ENCODE results near the gene PTPN3.
"Not testable (repeated sequence)": the region's sequence is repeated elsewhere in the genome, so short reads cannot be mapped to it uniquely, and the experiment has no call there.

Gene PTPN3

DNA sequence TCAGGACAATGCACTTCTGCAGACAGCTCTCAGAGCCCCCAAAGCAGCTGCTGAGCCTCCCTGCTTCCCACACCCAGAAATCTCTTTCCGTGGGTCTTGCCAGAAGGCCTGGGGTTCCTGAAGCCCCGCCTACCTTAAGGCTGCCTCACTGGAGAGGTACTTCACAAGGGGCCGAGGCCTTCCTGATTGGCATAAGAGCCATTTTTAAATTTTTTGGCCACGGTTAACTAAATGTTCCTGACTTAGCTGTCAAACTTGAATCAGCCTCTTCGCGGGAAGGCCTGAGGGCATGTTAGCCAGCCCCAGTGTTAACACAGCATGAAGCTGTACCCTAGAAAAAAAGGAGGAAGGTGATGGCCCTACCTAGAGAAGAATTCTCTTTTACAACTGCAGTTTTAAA, 156.5 kb downstream of the PTPN3 start:
- no peak for DNase-seq (ENCODE audit: low spot score)

- DNase-seq (ENCODE audit: low spot score): not testable (repeated sequence)
Measured at GRCh38 chr9:109340979-109341378, 157.1 kb downstream of the PTPN3 start.

DNA sequence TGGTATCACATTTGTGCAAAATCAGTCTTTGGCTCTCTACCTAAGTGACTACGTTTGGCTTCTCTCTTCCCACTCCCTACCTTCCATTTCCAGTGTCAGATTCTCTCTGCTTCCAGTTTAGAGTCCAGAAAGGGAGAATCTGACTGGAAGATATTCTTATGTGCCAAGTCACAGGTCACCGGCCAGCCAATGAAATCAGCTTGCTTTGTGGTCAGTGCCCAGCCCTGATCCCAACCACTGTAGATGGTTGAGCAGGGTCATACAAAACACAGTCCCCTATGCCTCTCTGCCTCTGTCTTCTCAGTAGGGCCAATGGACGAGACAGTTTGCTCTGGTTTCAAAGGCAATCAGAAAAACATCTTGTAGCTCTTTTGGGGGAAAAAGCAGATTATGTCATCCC, 161.7 kb downstream of the PTPN3 start:
- no peak for DNase-seq (ENCODE audit: low spot score)

- DNase-seq (ENCODE audit: low spot score): no peak
Measured at GRCh38 chr9:109335929-109336328, 162.2 kb downstream of the PTPN3 start.

DNA sequence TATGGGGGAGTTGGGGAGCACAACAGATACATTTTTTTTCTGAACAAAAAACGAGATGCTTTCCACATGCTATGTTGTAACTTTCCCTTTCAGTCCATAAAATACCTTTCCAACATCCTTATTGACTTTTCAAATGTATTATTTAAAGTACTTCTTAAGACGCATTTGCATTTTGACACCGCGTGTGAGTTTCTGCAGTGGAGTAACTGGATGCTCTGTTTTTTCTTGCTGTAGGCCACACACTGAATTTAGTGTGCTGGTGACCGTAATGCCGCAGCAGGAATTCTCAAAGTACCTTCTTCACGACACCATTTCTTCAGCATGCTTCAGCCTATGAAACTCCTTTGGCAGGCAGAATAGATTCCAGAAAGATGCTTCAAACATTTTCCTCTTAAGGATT, 163.0 kb downstream of the PTPN3 start:
- DNase-seq (ENCODE audit: low spot score): no peak

GRCh38 chr9:109331353-109331752, 166.8 kb downstream of the PTPN3 start:
- DNase-seq (ENCODE audit: low spot score): no peak

DNA sequence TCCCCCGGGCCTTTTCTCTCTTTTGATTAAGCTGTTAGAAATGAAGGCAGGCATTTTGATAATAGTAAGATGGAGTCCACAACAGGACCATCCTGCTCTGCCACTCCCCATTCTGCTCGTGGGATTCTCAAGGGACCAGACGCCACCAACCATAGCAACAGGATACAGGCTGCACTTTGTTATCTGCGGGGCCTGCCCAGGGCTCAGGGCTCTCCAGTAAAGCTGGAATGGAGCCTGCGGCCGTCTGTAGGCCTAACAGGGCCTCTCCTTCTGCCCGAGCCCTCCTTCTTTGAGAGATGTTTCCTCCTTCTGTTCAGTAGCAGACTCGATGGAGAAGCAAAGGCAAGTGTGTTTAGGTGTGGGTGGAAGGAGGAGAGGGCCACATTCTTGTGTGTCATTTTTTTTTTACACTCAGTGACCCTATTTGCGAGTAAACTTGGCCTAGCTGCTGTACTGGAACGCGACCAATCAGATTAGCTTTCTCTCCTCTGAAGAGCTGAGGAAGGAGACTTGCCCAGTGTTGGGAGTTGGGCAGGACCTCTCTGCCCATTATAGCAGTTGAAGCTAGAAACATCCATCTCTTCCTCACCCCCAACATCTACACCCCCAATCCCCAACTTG, 168.4 kb downstream of the PTPN3 start:
- no peak for DNase-seq (ENCODE audit: low spot score)

DNA sequence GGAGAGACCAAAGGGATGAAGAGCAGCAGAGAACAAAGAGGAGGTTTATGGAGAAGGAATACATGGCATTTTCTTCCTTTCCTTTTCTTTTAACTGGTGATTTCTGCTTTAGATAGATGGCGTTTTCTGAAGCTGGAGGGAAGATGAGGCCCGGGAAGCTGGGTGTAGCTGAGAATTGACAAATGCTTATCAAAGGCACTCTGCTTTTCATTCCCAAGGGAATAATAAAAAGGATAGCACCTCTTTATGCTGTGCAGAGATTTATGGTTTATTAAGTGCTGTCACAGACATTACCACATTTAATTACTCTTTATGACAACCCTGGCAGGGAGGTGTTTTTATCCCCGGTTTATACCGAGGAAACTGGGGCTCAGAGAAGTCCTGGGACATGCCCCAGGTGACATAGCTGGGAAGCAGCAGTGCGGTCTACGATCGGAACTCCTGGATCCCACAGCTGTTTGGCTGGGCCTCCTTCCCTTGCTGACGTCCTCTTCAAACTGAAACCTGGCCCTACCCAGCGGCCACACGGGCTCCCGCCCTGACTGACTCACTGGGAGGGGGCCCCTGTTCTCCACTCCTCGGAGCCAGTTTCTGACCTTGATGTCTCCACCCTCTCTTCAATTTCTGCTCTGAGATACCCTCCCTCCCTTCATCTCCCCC, 169.0 kb downstream of the PTPN3 start:
- DNase-seq (ENCODE audit: low spot score): no peak

All from hepatic stellate cell (primary cell).